ENCODE data around the gene KCNJ10.

Gene KCNJ10

GRCh38 chr1:159983681-159984080, 86.3 kb downstream of the KCNJ10 start:
- DNase-seq, result no peak

- DNase-seq, result no peak
Measured at GRCh38 chr1:159982280-159982679, 87.7 kb downstream of the KCNJ10 start.

GRCh38 chr1:159981351-159982055, 88.5 kb downstream of the KCNJ10 start:
- DNase-seq, result no peak

- DNase-seq, result no peak
Measured at GRCh38 chr1:159980786-159981185, 89.2 kb downstream of the KCNJ10 start.

GRCh38 chr1:159980076-159980475, 89.9 kb downstream of the KCNJ10 start:
- DNase-seq, result no peak

GRCh38 chr1:159979257-159979656, 90.7 kb downstream of the KCNJ10 start:
- no peak for DNase-seq

- no peak for DNase-seq
Measured at GRCh38 chr1:159978107-159978398, 91.9 kb downstream of the KCNJ10 start.

- no peak for DNase-seq
Measured at GRCh38 chr1:159977364-159978106, 92.4 kb downstream of the KCNJ10 start.

GRCh38 chr1:159974350-159974965, 95.5 kb downstream of the KCNJ10 start:
- DNase-seq, result no peak

GRCh38 chr1:159973350-159973940, 96.5 kb downstream of the KCNJ10 start:
- DNase-seq, result no peak

GRCh38 chr1:159972443-159973205, 97.3 kb downstream of the KCNJ10 start:
- no peak for DNase-seq

- no peak for DNase-seq
Measured at GRCh38 chr1:159970932-159971342, 99.0 kb downstream of the KCNJ10 start.

- DNase-seq, result no peak
Measured at GRCh38 chr1:159968901-159969300, 101.1 kb downstream of the KCNJ10 start.

GRCh38 chr1:159965263-159965662, 104.7 kb downstream of the KCNJ10 start:
- no peak for DNase-seq

- DNase-seq, result no peak
Measured at GRCh38 chr1:159964144-159964543, 105.8 kb downstream of the KCNJ10 start.

- no peak for DNase-seq
Measured at GRCh38 chr1:159962176-159962575, 107.8 kb downstream of the KCNJ10 start.

GRCh38 chr1:159961636-159962035, 108.3 kb downstream of the KCNJ10 start:
- no peak for DNase-seq

- no peak for DNase-seq
Measured at GRCh38 chr1:159960721-159961381, 109.1 kb downstream of the KCNJ10 start.

- no peak for DNase-seq
Measured at GRCh38 chr1:159959451-159959850, 110.5 kb downstream of the KCNJ10 start.

GRCh38 chr1:159958719-159959380, 111.1 kb downstream of the KCNJ10 start:
- DNase-seq, result no peak

GRCh38 chr1:159957824-159958268, 112.1 kb downstream of the KCNJ10 start:
- no peak for DNase-seq

GRCh38 chr1:159955456-159955855, 114.5 kb downstream of the KCNJ10 start:
- no peak for DNase-seq

All from NCI-H2029 (cell line).